HCT116 (cell line): ENCODE data around the gene FAM13A. TPM values are rescaled to one million over a fixed set of nuclear protein-coding genes. Genes with fewer than 3 reads are reported as not detected.

Experiments used
- ATAC-seq: fragments of 200-7000 bp; cut with Tn5 transposase; 2 replicates; pipeline ENCODE4 v1.9.1; 2020; ENCODE audit warnings: mild to moderate bottlenecking, moderate library complexity
- BruUV-seq: library from RNA; stranded (reverse); fragments of 400-500 nt; replicated peaks from 2 replicates; lab custom pipeline; 2021; lab: Mats Ljungman, UMichigan
- CTCF ChIA-PET: fragments of 300-600 bp; sonication (Branson Sonifier 250); formaldehyde crosslinking; loops from one replicate; lab custom pipeline; 2021; ENCODE audit warnings: antibody characterized with exemption; lab: Charles Lee
- POLR2A ChIA-PET: fragments of 300-600, 350-600 bp; sonication (Branson Sonifier 250); formaldehyde crosslinking; loops from one replicate; lab custom pipeline; 2021; ENCODE audit warnings: antibody characterized with exemption; lab: Charles Lee
- RAD21 ChIA-PET, 2 experiments: fragments of 300-600 bp; sonication (Branson Sonifier 250); formaldehyde crosslinking; loops; one replicate each; lab custom pipeline; 2023; ENCODE audit warnings: low total read pairs in 2 of 2; ENCODE audit not compliant: uncharacterized antibody in 2 of 2, unreplicated experiment in 2 of 2, low non-redundant PET in 1 of 2; lab: Charles Lee
- DNase-seq: peaks from one replicate; pipeline ENCODE4 v3.0.0-alpha.2; 2010; ENCODE audit warnings: low read depth, low spot score
- H2AFZ ChIP-seq: fragments of 200-600 bp; shearing (Covaris generic), sonication (generic); 2 replicates; pipeline ENCODE4 v1.6.1; 2017; ENCODE audit warnings: low read depth, mixed run types, mixed read lengths, antibody characterized with exemption, low read length; ENCODE audit not compliant: poor library complexity, severe bottlenecking
- H3K27ac ChIP-seq: 2 replicates; pipeline ENCODE4 v1.5.1; 2012; ENCODE audit warnings: low read depth, low read length
- H3K27me3 ChIP-seq: fragments of 200-600 bp; sonication (generic); 2 replicates; pipeline ENCODE4 v1.6.1; 2016; ENCODE audit warnings: mixed run types, low read length, mixed read lengths; ENCODE audit not compliant: insufficient read depth
- H3K36me3 ChIP-seq, 2 experiments: fragments of 200-500 bp in 1 of 2; fragments of 200-600 bp in 1 of 2; sonication (Bioruptor generic) in 1 of 2; sonication (generic) in 1 of 2; 2 replicates each; pipeline versions ENCODE4 v1.5.1 to v1.6.1; 2014 to 2016; ENCODE audit warnings: low read length in 2 of 2, inconsistent platforms in 1 of 2, mixed read lengths in 1 of 2, mixed run types in 1 of 2; ENCODE audit not compliant: insufficient read depth in 2 of 2, control insufficient read depth in 1 of 2
- H3K4me1 ChIP-seq, 2 experiments: fragments of 200-600 bp in 1 of 2; sonication (generic) in 1 of 2; 2 replicates each; pipeline versions ENCODE4 v1.5.1 to v1.6.1; 2012 to 2017; ENCODE audit warnings: low read length in 2 of 2, inconsistent platforms in 1 of 2, mild to moderate bottlenecking in 1 of 2, mixed read lengths in 1 of 2, mixed run types in 1 of 2, moderate library complexity in 1 of 2; ENCODE audit not compliant: insufficient read depth in 2 of 2, control insufficient read depth in 1 of 2
- H3K4me2 ChIP-seq: fragments of 200-600 bp; sonication (generic); 2 replicates; pipeline ENCODE4 v1.6.1; 2017; ENCODE audit warnings: mixed run types, low read length, mixed read lengths
- H3K4me3 ChIP-seq, 2 experiments: fragments of 200-600 bp in 1 of 2; sonication (generic) in 1 of 2; replicated peaks in 1 of 2; 2 replicates each; pipeline ENCODE4 v1.5.1; 2011 to 2016; ENCODE audit warnings: low read length in 2 of 2, control low read depth in 1 of 2, low read depth in 1 of 2, mild to moderate bottlenecking in 1 of 2, mixed read lengths in 1 of 2, mixed run types in 1 of 2
- H3K79me2 ChIP-seq: fragments of 200-600 bp; sonication (generic); 2 replicates; pipeline ENCODE4 v1.6.1; 2017; ENCODE audit warnings: mild to moderate bottlenecking, mixed run types, low read length, moderate library complexity, mixed read lengths; ENCODE audit not compliant: insufficient read depth
- H3K9ac ChIP-seq: fragments of 200-600 bp; sonication (generic); 2 replicates; pipeline ENCODE4 v1.6.1; 2016; ENCODE audit warnings: low read length, mixed read lengths
- H3K9me2 ChIP-seq: fragments of 200-600 bp; sonication (generic), shearing (Covaris generic); 2 replicates; pipeline ENCODE4 v1.6.1; 2017; ENCODE audit warnings: mixed run types, mild to moderate bottlenecking, moderate library complexity; ENCODE audit not compliant: insufficient read depth
- H3K9me3 ChIP-seq, 2 experiments: fragments of 200-500 bp in 1 of 2; fragments of 200-600 bp in 1 of 2; sonication (Bioruptor generic) in 1 of 2; sonication (generic) in 1 of 2; 2 replicates each; pipeline ENCODE4 v1.6.1; 2014 to 2017; ENCODE audit warnings: low read length in 2 of 2, mixed read lengths in 2 of 2, inconsistent platforms in 1 of 2, low read depth in 1 of 2, mild to moderate bottlenecking in 1 of 2, mixed run types in 1 of 2, moderate library complexity in 1 of 2; ENCODE audit not compliant: control insufficient read depth in 1 of 2, insufficient read depth in 1 of 2
- H4K20me1 ChIP-seq: fragments of 200-600 bp; sonication (generic), shearing (Covaris generic); 2 replicates; pipeline ENCODE4 v1.6.1; 2017; ENCODE audit warnings: mixed run types, mild to moderate bottlenecking, moderate library complexity; ENCODE audit not compliant: insufficient read depth
- EGR1 ChIP-seq: IDR thresholded peaks from 2 replicates; pipeline ENCODE4 v1.6.1; 2012; ENCODE audit warnings: low read depth
- EZH2phosphoT487 ChIP-seq: fragments of 200-600 bp; IDR thresholded peaks from 2 replicates; pipeline ENCODE4 v1.6.1; 2018; ENCODE audit warnings: antibody characterized with exemption, borderline replicate concordance
- FOSL1 ChIP-seq: IDR thresholded peaks from 2 replicates; pipeline ENCODE4 v1.6.1; 2012; ENCODE audit warnings: low read depth
- JUND ChIP-seq: IDR thresholded peaks from 2 replicates; pipeline ENCODE4 v1.6.1; 2012
- MAX ChIP-seq: IDR thresholded peaks from 2 replicates; pipeline ENCODE4 v1.6.1; 2012
- POLR2AphosphoS5 ChIP-seq: IDR thresholded peaks from 2 replicates; pipeline ENCODE4 v1.6.1; 2011; ENCODE audit warnings: mild to moderate bottlenecking, low read depth, low read length, moderate library complexity
- RAD21 ChIP-seq: IDR thresholded peaks from 2 replicates; pipeline ENCODE4 v1.6.1; 2012; ENCODE audit warnings: low read depth, mild to moderate bottlenecking
- REST ChIP-seq: IDR thresholded peaks from 2 replicates; pipeline ENCODE4 v1.6.1; 2012; ENCODE audit warnings: low read depth
- SIN3A ChIP-seq: IDR thresholded peaks from 2 replicates; pipeline ENCODE4 v1.6.1; 2012; ENCODE audit warnings: low read depth
- SP1 ChIP-seq: IDR thresholded peaks from 2 replicates; pipeline ENCODE4 v1.6.1; 2012; ENCODE audit warnings: low read depth
- SRF ChIP-seq: IDR thresholded peaks from 2 replicates; pipeline ENCODE4 v1.6.1; 2012; ENCODE audit warnings: low read depth
- TCF7L2 ChIP-seq: IDR thresholded peaks from 2 replicates; pipeline ENCODE4 v1.7.0; 2011; ENCODE audit warnings: borderline replicate concordance, inconsistent platforms; ENCODE audit not compliant: insufficient read depth, insufficient read length; ENCODE audit errors: extremely low read depth
- YY1 ChIP-seq: IDR thresholded peaks from 2 replicates; pipeline ENCODE4 v1.6.1; 2011; ENCODE audit warnings: low read length, low read depth, moderate library complexity, mild to moderate bottlenecking; ENCODE audit not compliant: insufficient replicate concordance; ENCODE audit errors: extremely low read depth
- ZFX ChIP-seq: fragments of 450-650 bp; IDR thresholded peaks from 2 replicates; pipeline ENCODE4 v1.6.1; 2017
- intact Hi-C: fragments of 100-400 bp; cut with micrococcal nuclease; formaldehyde crosslinking; loops from 2 replicates; pipeline ENCODE4 v1.10.0; 2022
- total RNA-seq: library from RNA; stranded (reverse); gene quantifications from one replicate; pipeline ENCODE4 v1.2.1, GENCODE V29; 2021; ENCODE audit not compliant: unreplicated experiment
- TF ChIP-seq, protein P1 (sequence below): IDR thresholded peaks from 2 replicates; pipeline ENCODE4 v1.6.1; 2011; ENCODE audit warnings: mild to moderate bottlenecking, low read length, moderate library complexity; ENCODE audit not compliant: insufficient replicate concordance; ENCODE audit errors: extremely low read depth

The FAM13A gene
- total RNA-seq, 1 experiment from 2014 or later: 17.2 TPM

GRCh38 chr4:88725986-88726385 is 331.0 kb downstream of the FAM13A start:
- ChIA-PET RAD21 (no interaction called here), CTCF (no interaction called here), POLR2A (no interaction called here)
- Histone ChIP-seq H3K4me3 (no peak overlapping the region), H3K27me3 (no peaks in the 10 kb centered on the region), H4K20me1 (no peaks in the 10 kb centered on the region), H3K4me1 (no peaks in the 10 kb centered on the region), H3K79me2 (no peaks in the 10 kb centered on the region), H3K4me2 (no peak overlapping the region), H3K9me2 (no peaks in the 10 kb centered on the region), H3K36me3 (peaks cover 0 to 8% of the 10 kb centered on the region in 2 experiments; a peak in 1 of 4 replicates), H3K9me3 (no peaks in the 10 kb centered on the region), H3K9ac (no peak overlapping the region), H3K27ac (no peak overlapping the region), H2AFZ (no peak overlapping the region)
- intact Hi-C loops: no loop called here
- no peak for DNase-seq
- ATAC-seq: no peak
- TF ChIP-seq FOSL1: no peak
- no peak for TF ChIP-seq SRF
- no peak for TF ChIP-seq JUND
- no peak for TF ChIP-seq SP1
- TF ChIP-seq RAD21: no peak
- no peak for TF ChIP-seq EZH2phosphoT487
- TF ChIP-seq SIN3A: no peak
- BruUV-seq: no TSS peak

DNA sequence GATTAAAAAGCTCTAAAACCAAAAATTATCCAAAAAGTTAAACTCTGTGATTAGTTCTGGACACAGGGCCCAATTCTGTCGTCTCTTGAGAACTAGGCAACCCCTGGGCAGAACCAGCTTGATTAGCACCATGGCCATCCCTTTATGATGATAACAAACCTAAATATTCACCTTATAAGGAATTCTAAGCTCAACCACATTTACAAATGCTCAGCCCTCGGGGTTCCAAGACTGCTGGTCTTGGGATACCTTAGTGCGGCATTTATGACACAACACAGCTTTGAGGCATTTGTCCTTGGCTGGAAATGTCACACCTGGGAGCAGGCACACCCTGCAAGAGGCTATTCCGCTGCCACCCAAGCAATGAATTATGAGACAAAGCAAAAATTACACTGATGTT is 331.8 kb downstream of the FAM13A start:
- POLR2A ChIA-PET: no interaction called here
- BruUV-seq: no TSS peak
- ATAC-seq (no peak), DNase-seq (no peak)
- no peak overlapping the region for H3K27ac ChIP-seq
- H3K4me1 ChIP-seq: no peaks in the 10 kb centered on the region
- no peaks in the 10 kb centered on the region for H4K20me1 ChIP-seq
- no peak overlapping the region for H3K4me2 ChIP-seq
- no peak overlapping the region for H3K4me3 ChIP-seq
- no peak overlapping the region for H3K9ac ChIP-seq
- H3K9me2 ChIP-seq: no peaks in the 10 kb centered on the region
- H3K27me3 ChIP-seq: no peaks in the 10 kb centered on the region
- RAD21 ChIA-PET: interaction anchor here in 1 of 2 experiments (0.6 kb wide), 1 partner anchor 113 kb away, joined by 3 read pairs; no protein-coding TSS in a partner anchor
- H3K79me2 ChIP-seq: no peaks in the 10 kb centered on the region
- no peak overlapping the region for H2AFZ ChIP-seq
- CTCF ChIA-PET: interaction anchor here (0.6 kb wide), 1 partner anchor 52 kb away, joined by 3 read pairs; no protein-coding TSS in a partner anchor
- 0 out of 4 replicates have a peak, but pooled peaks cover 0 to 3% of the 10 kb centered on the region in 2 experiments for H3K36me3 ChIP-seq
- no peaks in the 10 kb centered on the region for H3K9me3 ChIP-seq
- intact Hi-C loops: no loop called here
- TF ChIP-seq, protein P1, sequence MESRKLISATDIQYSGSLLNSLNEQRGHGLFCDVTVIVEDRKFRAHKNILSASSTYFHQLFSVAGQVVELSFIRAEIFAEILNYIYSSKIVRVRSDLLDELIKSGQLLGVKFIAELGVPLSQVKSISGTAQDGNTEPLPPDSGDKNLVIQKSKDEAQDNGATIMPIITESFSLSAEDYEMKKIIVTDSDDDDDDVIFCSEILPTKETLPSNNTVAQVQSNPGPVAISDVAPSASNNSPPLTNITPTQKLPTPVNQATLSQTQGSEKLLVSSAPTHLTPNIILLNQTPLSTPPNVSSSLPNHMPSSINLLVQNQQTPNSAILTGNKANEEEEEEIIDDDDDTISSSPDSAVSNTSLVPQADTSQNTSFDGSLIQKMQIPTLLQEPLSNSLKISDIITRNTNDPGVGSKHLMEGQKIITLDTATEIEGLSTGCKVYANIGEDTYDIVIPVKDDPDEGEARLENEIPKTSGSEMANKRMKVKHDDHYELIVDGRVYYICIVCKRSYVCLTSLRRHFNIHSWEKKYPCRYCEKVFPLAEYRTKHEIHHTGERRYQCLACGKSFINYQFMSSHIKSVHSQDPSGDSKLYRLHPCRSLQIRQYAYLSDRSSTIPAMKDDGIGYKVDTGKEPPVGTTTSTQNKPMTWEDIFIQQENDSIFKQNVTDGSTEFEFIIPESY: no peak
- TF ChIP-seq EGR1 (no peak), MAX (no peak), ZFX (no peak), YY1 (no peak), POLR2AphosphoS5 (no peak), JUND (no peak), REST (no peak), SIN3A (no peak), TCF7L2 (no peak)
